B cell (primary cell): ENCODE data around the gene SAMD1. TPM values are rescaled to one million over a fixed set of nuclear protein-coding genes. Genes with fewer than 3 reads are reported as not detected.
A peak's percentile ranks its signal among the peaks of the same experiment; 100 is the strongest.

Source experiments
- ATAC-seq: fragments of 200-7000 bp; cut with Tn5 transposase; one replicate; pipeline ENCODE4 v1.10.0; 2021; ENCODE audit warnings: low read depth, mild to moderate bottlenecking, moderate number of reproducible peaks, moderate library complexity
- CTCF ChIA-PET: fragments of 350-600 bp; sonication (Branson Sonifier 250); formaldehyde crosslinking; loops from one replicate; lab custom pipeline; 2021; ENCODE audit warnings: antibody characterized with exemption, inconsistent platforms; lab: Charles Lee
- POLR2A ChIA-PET: fragments of 350-600 bp; sonication (Branson Sonifier 250); formaldehyde crosslinking; loops from one replicate; lab custom pipeline; 2021; ENCODE audit warnings: antibody characterized with exemption; lab: Charles Lee
- DNase-seq: peaks from one replicate; pipeline ENCODE4 v3.0.0; 2013
- H2AFZ ChIP-seq: 2 replicates; pipeline ENCODE4 v1.6.1; 2012; ENCODE audit warnings: mild to moderate bottlenecking, low read depth, low read length; ENCODE audit not compliant: insufficient read depth, poor library complexity, severe bottlenecking
- H3K27ac ChIP-seq, 2 donors: 1 replicate in 1 of 2; 2 replicates in 1 of 2; pipeline ENCODE4 v1.5.1; 2012 to 2013; ENCODE audit warnings: low read length in 2 of 2, mild to moderate bottlenecking in 2 of 2, moderate library complexity in 1 of 2
- H3K27me3 ChIP-seq, 4 experiments: fragments of 200-600 bp in 1 of 4; sonication (generic) in 1 of 4; replicated peaks in 1 of 4; 1 replicate in 2 of 4; 2 replicates in 2 of 4; pipeline versions ENCODE4 v1.6.1 to v1.7.0; 2013 to 2016; ENCODE audit warnings: low read length in 3 of 4, mild to moderate bottlenecking in 2 of 4, mixed read lengths in 1 of 4, moderate library complexity in 1 of 4; ENCODE audit not compliant: insufficient read depth in 4 of 4, control insufficient read depth in 3 of 4; ENCODE audit errors: control extremely low read depth in 1 of 4
- H3K36me3 ChIP-seq, 2 experiments: replicated peaks in 1 of 2; 1 replicate in 1 of 2; 2 replicates in 1 of 2; pipeline versions ENCODE4 v1.6.1 to v1.7.1; 2013; ENCODE audit warnings: low read length in 1 of 2; ENCODE audit not compliant: insufficient read depth in 2 of 2, control insufficient read depth in 1 of 2; ENCODE audit errors: control extremely low read depth in 1 of 2, extremely low read depth in 1 of 2
- H3K4me1 ChIP-seq, 2 donors: fragments of 200-600 bp in 1 of 2; sonication (generic) in 1 of 2; 1 replicate in 1 of 2; 2 replicates in 1 of 2; pipeline versions ENCODE4 v1.5.1 to v1.6.1; 2013 to 2017; ENCODE audit warnings: low read length in 2 of 2; ENCODE audit not compliant: control insufficient read depth in 2 of 2, insufficient read depth in 2 of 2
- H3K4me2 ChIP-seq: replicated peaks from 2 replicates; pipeline ENCODE3; 2012; ENCODE audit warnings: mild to moderate bottlenecking, low read depth, low read length; ENCODE audit not compliant: poor library complexity, severe bottlenecking
- H3K4me3 ChIP-seq, 5 experiments: fragments of 200-600 bp in 1 of 5; sonication (generic) in 1 of 5; 1 replicate in 3 of 5; 2 replicates in 2 of 5; pipeline versions ENCODE4 v1.5.1 to v1.7.0; 2011 to 2016; ENCODE audit warnings: low read length in 4 of 5, mild to moderate bottlenecking in 4 of 5, low read depth in 2 of 5, control low read depth in 1 of 5, moderate library complexity in 1 of 5; ENCODE audit not compliant: insufficient read depth in 1 of 5; ENCODE audit errors: control extremely low read depth in 1 of 5, extremely low read depth in 1 of 5
- H3K79me2 ChIP-seq: fragments of 200-600 bp; sonication (generic); one replicate; pipeline ENCODE4 v1.6.0; 2016; ENCODE audit warnings: low read length; ENCODE audit not compliant: control insufficient read depth, insufficient read depth
- H3K9ac ChIP-seq: fragments of 200-600 bp; sonication (generic); 2 replicates; pipeline ENCODE4 v1.6.1; 2017; ENCODE audit warnings: mild to moderate bottlenecking, low read length, moderate library complexity
- H3K9me3 ChIP-seq, 3 donors: one replicate each; pipeline versions ENCODE4 v1.6.1 to v1.7.1; 2013; ENCODE audit warnings: low read length in 2 of 3; ENCODE audit not compliant: control insufficient read depth in 2 of 3, insufficient read depth in 1 of 3; ENCODE audit errors: control extremely low read depth in 1 of 3
- H4K20me1 ChIP-seq: 2 replicates; pipeline ENCODE4 v1.6.0; 2012; ENCODE audit warnings: mild to moderate bottlenecking, low read length; ENCODE audit not compliant: insufficient read depth, control insufficient read depth, poor library complexity, severe bottlenecking
- H3K27ac Mint-ChIP-seq: one replicate; pipeline ENCODE4 v1.8.0; 2021; ENCODE audit warnings: mixed read lengths
- H3K27me3 Mint-ChIP-seq: one replicate; pipeline ENCODE4 v1.8.0; 2021; ENCODE audit warnings: mixed read lengths
- H3K4me1 Mint-ChIP-seq: one replicate; pipeline ENCODE4 v1.8.0; 2021; ENCODE audit warnings: mixed read lengths
- H3K4me3 Mint-ChIP-seq: one replicate; pipeline ENCODE4 v1.8.0; 2021; ENCODE audit warnings: mixed read lengths
- H3K9me3 Mint-ChIP-seq: one replicate; pipeline ENCODE4 v1.8.0; 2022; ENCODE audit warnings: mixed read lengths; ENCODE audit not compliant: insufficient read depth
- EZH2 ChIP-seq: IDR thresholded peaks from 2 replicates; pipeline ENCODE4 v1.6.1; 2012; ENCODE audit warnings: borderline replicate concordance, low read depth, mild to moderate bottlenecking, moderate library complexity, low read length; ENCODE audit not compliant: insufficient read depth, poor library complexity, severe bottlenecking
- WGBS: methylation state at CpG from one replicate; pipeline ENCODE4 v1.1.5; 2013; ENCODE audit warnings: missing lambda C conversion rate; ENCODE audit not compliant: insufficient coverage; 5-methylcytosine and 5-hydroxymethylcytosine counted together
- intact Hi-C: fragments of 100-400 bp; cut with micrococcal nuclease; formaldehyde crosslinking; loops from one replicate; pipeline ENCODE4 v1.10.0; 2022
- polyA plus RNA-seq: library from polyadenylated mRNA; depleted of rRNA; stranded (reverse); fragments of >200 nt; gene quantifications from 2 replicates; pipeline ENCODE4 v1.2.3, GENCODE V29; 2012
- total RNA-seq, 2 donors: library from RNA; stranded (reverse); fragments of 120-200 nt in 1 of 2; gene quantifications; 1 replicate in 1 of 2; 2 replicates in 1 of 2; pipeline versions ENCODE4 v1.2.3 to v1.2.4, GENCODE V29; 2013 to 2022
- TF ChIP-seq, protein P1 (sequence below): fragments of 200-600 bp; IDR thresholded peaks from one replicate; pipeline ENCODE4 v1.8.0; 2022; ENCODE audit warnings: antibody characterized with exemption, mild to moderate bottlenecking

The SAMD1 gene
- total and polyA plus RNA-seq, 2 donors (not counting 1 experiment from before 2014, with no cell fraction given), result 17.4 to 39.2 TPM

DNA sequence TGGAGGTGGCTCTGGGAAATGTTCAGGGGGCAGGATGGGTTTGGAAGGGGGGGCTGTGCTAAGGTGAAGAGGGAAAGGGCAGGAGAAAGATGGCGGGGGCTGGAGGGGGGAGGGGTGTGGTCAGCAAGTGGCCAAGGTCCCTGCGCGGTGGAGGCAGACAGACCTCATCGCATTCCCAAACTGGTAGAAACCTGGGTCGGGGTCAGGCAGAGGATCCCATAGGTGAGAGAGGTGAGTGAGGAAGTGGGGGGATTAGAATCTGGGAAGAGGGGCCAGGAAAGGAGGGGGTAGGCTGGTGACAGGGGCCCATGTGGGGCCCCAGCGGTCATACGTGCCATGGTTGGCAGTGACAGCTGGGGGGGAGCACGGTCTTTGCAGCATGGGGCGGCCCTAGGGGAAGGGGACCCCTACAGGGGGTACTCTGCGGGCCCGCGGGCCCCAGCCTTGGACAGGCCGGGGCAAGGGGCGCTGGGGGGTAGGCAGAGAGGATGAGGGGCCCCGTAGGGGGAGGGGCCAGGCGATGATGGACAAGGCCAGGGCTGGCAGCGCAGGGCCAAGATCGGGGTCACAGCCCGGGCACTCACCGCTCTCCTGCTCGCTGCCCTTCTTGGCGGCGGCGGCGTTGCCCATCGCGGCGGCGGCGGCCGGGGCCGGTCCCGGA lies 26.5 kb upstream of the SAMD1 start:
- H3K4me1 ChIP-seq, result peaks cover 36 to 38% of the 10 kb centered on the region in 2 donors
- peak overlapping the region in 1 of 2 donors; percentile 52 for H3K27ac ChIP-seq

More for the DNA sequence above, 26.5 kb upstream of the SAMD1 start:
- Mint-ChIP-seq H3K27me3 (no peaks in the 10 kb centered on the region), H3K27ac (peak overlapping the region; percentile 74), H3K4me1 (peaks cover 39% of the 10 kb centered on the region), H3K9me3 (no peaks in the 10 kb centered on the region), H3K4me3 (peak overlapping the region; percentile 92)
- Histone ChIP-seq H3K79me2 (peaks cover 45% of the 10 kb centered on the region), H3K9me3 (no peaks in the 10 kb centered on the region), H3K27me3 (no peaks in the 10 kb centered on the region), H2AFZ (peak overlapping the region; percentile 65), H3K9ac (peak overlapping the region; percentile 76), H3K36me3 (peaks cover 0 to 2% of the 10 kb centered on the region in 2 experiments), H3K4me2 (peak overlapping the region; percentile 96), H4K20me1 (peaks cover 45% of the 10 kb centered on the region), H3K4me3 (peak overlapping the region; percentile 54 to 74 (median 66))
- 1% methylated on average over 33 of the region's 33 CpGs for WGBS
- DNase-seq (peak; percentile 51), ATAC-seq (no peak)
- intact Hi-C loops, result loop anchor here (1.0 kb wide), 5 partner anchors 19 to 237 kb away; partner anchors contain the start of genes ASF1B and DCAF15
- TF ChIP-seq, protein P1, sequence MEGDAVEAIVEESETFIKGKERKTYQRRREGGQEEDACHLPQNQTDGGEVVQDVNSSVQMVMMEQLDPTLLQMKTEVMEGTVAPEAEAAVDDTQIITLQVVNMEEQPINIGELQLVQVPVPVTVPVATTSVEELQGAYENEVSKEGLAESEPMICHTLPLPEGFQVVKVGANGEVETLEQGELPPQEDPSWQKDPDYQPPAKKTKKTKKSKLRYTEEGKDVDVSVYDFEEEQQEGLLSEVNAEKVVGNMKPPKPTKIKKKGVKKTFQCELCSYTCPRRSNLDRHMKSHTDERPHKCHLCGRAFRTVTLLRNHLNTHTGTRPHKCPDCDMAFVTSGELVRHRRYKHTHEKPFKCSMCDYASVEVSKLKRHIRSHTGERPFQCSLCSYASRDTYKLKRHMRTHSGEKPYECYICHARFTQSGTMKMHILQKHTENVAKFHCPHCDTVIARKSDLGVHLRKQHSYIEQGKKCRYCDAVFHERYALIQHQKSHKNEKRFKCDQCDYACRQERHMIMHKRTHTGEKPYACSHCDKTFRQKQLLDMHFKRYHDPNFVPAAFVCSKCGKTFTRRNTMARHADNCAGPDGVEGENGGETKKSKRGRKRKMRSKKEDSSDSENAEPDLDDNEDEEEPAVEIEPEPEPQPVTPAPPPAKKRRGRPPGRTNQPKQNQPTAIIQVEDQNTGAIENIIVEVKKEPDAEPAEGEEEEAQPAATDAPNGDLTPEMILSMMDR, result no peak
- TF ChIP-seq EZH2, result no peak
- ChIA-PET CTCF (interaction anchor here (0.6 to 2.6 kb wide), 3 partner anchors 20 to 297 kb away, joined by 3 to 12 read pairs (median 6); partner anchors contain the start of gene ASF1B), POLR2A (interaction anchor here (0.6 to 1.7 kb wide), 5 partner anchors 20 to 298 kb away, joined by 3 to 6 read pairs (median 5); partner anchors contain the start of gene ASF1B)
